OCI-LY1 (cell line): ENCODE results near the gene TPP1.

Experiments
- H2AFZ ChIP-seq: fragments of 200-600 bp; sonication (generic), shearing (Covaris generic); 2 replicates; pipeline ENCODE4 v1.6.0; 2014; ENCODE audit warnings: antibody characterized with exemption, mild to moderate bottlenecking, low read length
- H3F3A ChIP-seq: fragments of 200-600 bp; sonication (generic), shearing (Covaris generic); 2 replicates; pipeline ENCODE4 v1.6.0; 2014; ENCODE audit warnings: mild to moderate bottlenecking, antibody characterized with exemption, low read length, moderate library complexity; ENCODE audit not compliant: insufficient read depth
- H3K27ac ChIP-seq: fragments of 200-600 bp; sonication (generic); 2 replicates; pipeline ENCODE4 v1.5.1; 2014; ENCODE audit warnings: low read length, mixed run types, mild to moderate bottlenecking, low read depth; ENCODE audit not compliant: poor library complexity, severe bottlenecking
- H3K27me3 ChIP-seq: fragments of 200-600 bp; sonication (generic); 2 replicates; pipeline ENCODE4 v1.6.0; 2014; ENCODE audit warnings: antibody characterized with exemption, mild to moderate bottlenecking, low read length, moderate library complexity; ENCODE audit not compliant: insufficient read depth
- H3K36me3 ChIP-seq: fragments of 200-600 bp; sonication (generic); 2 replicates; pipeline ENCODE4 v1.6.1; 2014; ENCODE audit warnings: mild to moderate bottlenecking, antibody characterized with exemption, low read length, moderate library complexity, mixed read lengths; ENCODE audit not compliant: insufficient read depth
- H3K4me1 ChIP-seq: fragments of 200-600 bp; sonication (generic); 2 replicates; pipeline ENCODE4 v1.5.1; 2014; ENCODE audit warnings: mild to moderate bottlenecking, low read length, moderate library complexity; ENCODE audit not compliant: insufficient read depth, severe bottlenecking
- H3K4me2 ChIP-seq: fragments of 200-600 bp; sonication (generic), shearing (Covaris generic); 2 replicates; pipeline ENCODE4 v1.6.1; 2014; ENCODE audit warnings: low read length
- H3K4me3 ChIP-seq: fragments of 200-600 bp; sonication (generic); 2 replicates; pipeline ENCODE4 v1.5.1; 2014; ENCODE audit warnings: low read length, low read depth, mild to moderate bottlenecking, mixed read lengths; ENCODE audit not compliant: poor library complexity, severe bottlenecking
- H3K79me2 ChIP-seq: fragments of 200-600 bp; shearing (Covaris generic); 2 replicates; pipeline ENCODE4 v1.6.1; 2016; ENCODE audit warnings: mixed run types, low read length, mixed read lengths; ENCODE audit not compliant: insufficient read depth
- H3K9ac ChIP-seq: fragments of 200-600 bp; sonication (generic), shearing (Covaris generic); 2 replicates; pipeline ENCODE4 v1.6.1; 2014; ENCODE audit warnings: mild to moderate bottlenecking, low read length, mixed read lengths
- H3K9me2 ChIP-seq: fragments of 200-600 bp; sonication (generic), shearing (Covaris generic); 2 replicates; pipeline ENCODE4 v1.6.1; 2014; ENCODE audit warnings: low read depth, mild to moderate bottlenecking, low read length, mixed read lengths
- H3K9me3 ChIP-seq: fragments of 200-600 bp; shearing (Covaris generic); 2 replicates; pipeline ENCODE4 v1.6.1; 2014; ENCODE audit warnings: low read length, mixed read lengths
- H4K20me1 ChIP-seq: fragments of 200-600 bp; sonication (generic), shearing (Covaris generic); 2 replicates; pipeline ENCODE4 v1.6.0; 2016; ENCODE audit warnings: mild to moderate bottlenecking, low read length; ENCODE audit not compliant: insufficient read depth
- CTCF ChIP-seq: fragments of 200-600 bp; sonication (generic), shearing (Covaris generic); IDR thresholded peaks from 2 replicates; pipeline ENCODE4 v1.5.1; 2017; ENCODE audit warnings: mild to moderate bottlenecking, antibody characterized with exemption, low read length, moderate library complexity, mixed read lengths
- EZH2 ChIP-seq: fragments of 200-600 bp; sonication (generic), shearing (Covaris generic); IDR thresholded peaks from 2 replicates; pipeline ENCODE4 v1.8.0; 2017; ENCODE audit warnings: borderline replicate concordance, mixed run types, mild to moderate bottlenecking, antibody characterized with exemption, low read length, moderate library complexity, mixed read lengths

The TPP1 gene

DNA sequence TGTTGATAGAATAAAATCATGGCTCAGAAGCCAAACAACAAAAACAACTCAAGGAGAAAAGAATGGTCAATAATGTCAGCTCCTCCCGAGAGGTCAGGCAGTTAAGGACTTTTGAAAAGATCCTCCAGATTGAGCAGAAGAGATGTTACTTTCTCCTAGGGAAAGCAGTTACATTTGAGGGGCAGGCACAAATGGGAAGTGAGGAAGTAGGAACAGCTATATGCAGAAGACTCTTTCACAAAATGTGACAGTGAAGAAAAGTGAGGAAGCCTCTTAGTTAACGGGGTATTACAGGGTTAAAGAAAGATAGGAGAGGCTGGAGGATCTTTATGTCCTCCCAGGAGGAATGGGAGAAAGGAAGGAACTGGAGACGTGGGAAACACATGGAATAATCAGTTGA is 33.0 kb upstream of the TPP1 start:
- Histone ChIP-seq H3K9ac (no peak overlapping the region), H3K4me1 (peaks cover 1% of the 10 kb centered on the region), H3K79me2 (no peaks in the 10 kb centered on the region), H4K20me1 (no peaks in the 10 kb centered on the region), H3K9me2 (no peaks in the 10 kb centered on the region), H2AFZ (no peak overlapping the region), H3K9me3 (no peaks in the 10 kb centered on the region), H3K4me2 (no peak overlapping the region), H3K27ac (no peak overlapping the region), H3K4me3 (no peak overlapping the region), H3F3A (no peaks in the 10 kb centered on the region), H3K27me3 (peaks cover 21% of the 10 kb centered on the region), H3K36me3 (no peaks in the 10 kb centered on the region)
- TF ChIP-seq EZH2 = no peak
- TF ChIP-seq CTCF = no peak

DNA sequence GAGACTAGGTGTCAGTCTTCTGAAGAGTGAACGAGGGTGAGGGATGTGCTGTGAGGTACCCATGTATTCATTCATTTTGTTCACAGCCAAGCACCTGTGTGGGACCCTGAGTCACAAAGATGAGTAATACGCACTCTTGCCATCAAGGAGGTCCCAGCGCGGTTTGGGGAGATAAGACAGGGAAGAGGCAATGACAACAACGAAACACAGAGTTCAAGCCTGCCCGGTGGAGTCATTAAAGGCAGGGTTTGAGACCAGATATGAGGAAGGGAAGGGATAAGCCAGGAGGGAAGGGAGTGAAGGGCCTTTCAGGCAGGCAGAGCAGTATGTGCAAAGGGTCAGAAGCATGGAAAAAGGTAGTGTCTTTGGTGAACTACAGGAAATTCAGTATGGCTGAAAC is 31.8 kb upstream of the TPP1 start:
- no peak overlapping the region for H2AFZ ChIP-seq
- H3K4me1 ChIP-seq = peaks cover 12% of the 10 kb centered on the region
- no peak overlapping the region for H3K4me2 ChIP-seq

GRCh38 chr11:6650104-6650503 is 30.9 kb upstream of the TPP1 start:
- H3K36me3 ChIP-seq = no peaks in the 10 kb centered on the region
- H3K27me3 ChIP-seq = peaks cover 13% of the 10 kb centered on the region; the same call in 1 of the 2 replicates
- H3K79me2 ChIP-seq = no peaks in the 10 kb centered on the region
- H3K4me1 ChIP-seq = peaks cover 12% of the 10 kb centered on the region
- no peaks in the 10 kb centered on the region for H4K20me1 ChIP-seq
- no peak overlapping the region for H2AFZ ChIP-seq
- TF ChIP-seq EZH2 = no peak
- H3K9me2 ChIP-seq = no peaks in the 10 kb centered on the region
- no peaks in the 10 kb centered on the region for H3F3A ChIP-seq
- H3K4me3 ChIP-seq = no peak overlapping the region
- no peaks in the 10 kb centered on the region for H3K9me3 ChIP-seq
- H3K27ac ChIP-seq = no peak overlapping the region
- H3K4me2 ChIP-seq = no peak overlapping the region
- no peak overlapping the region for H3K9ac ChIP-seq

More for the DNA sequence above, 31.8 kb upstream of the TPP1 start:
- no peaks in the 10 kb centered on the region for H3F3A ChIP-seq
- TF ChIP-seq EZH2 (no peak), CTCF (no peak)
- H3K4me3 ChIP-seq = no peak overlapping the region
- no peaks in the 10 kb centered on the region for H3K9me2 ChIP-seq
- no peaks in the 10 kb centered on the region for H3K79me2 ChIP-seq
- H3K9ac ChIP-seq = no peak overlapping the region
- H4K20me1 ChIP-seq = no peaks in the 10 kb centered on the region
- H3K9me3 ChIP-seq = no peaks in the 10 kb centered on the region
- H3K27me3 ChIP-seq = peaks cover 13% of the 10 kb centered on the region
- H3K36me3 ChIP-seq = no peaks in the 10 kb centered on the region
- H3K27ac ChIP-seq = no peak overlapping the region

- H4K20me1 ChIP-seq = no peaks in the 10 kb centered on the region
- no peak overlapping the region for H3K9ac ChIP-seq
- no peak overlapping the region for H2AFZ ChIP-seq
- no peak overlapping the region for H3K27ac ChIP-seq
- no peaks in the 10 kb centered on the region for H3F3A ChIP-seq
- H3K4me3 ChIP-seq = no peak overlapping the region
- H3K9me2 ChIP-seq = no peaks in the 10 kb centered on the region
- H3K27me3 ChIP-seq = no peaks in the 10 kb centered on the region
- no peaks in the 10 kb centered on the region for H3K36me3 ChIP-seq
- peaks cover 12% of the 10 kb centered on the region for H3K4me1 ChIP-seq
- H3K9me3 ChIP-seq = no peaks in the 10 kb centered on the region
- no peaks in the 10 kb centered on the region for H3K79me2 ChIP-seq
- no peak overlapping the region for H3K4me2 ChIP-seq
- TF ChIP-seq CTCF (no peak), EZH2 (no peak)
Observed at GRCh38 chr11:6648501-6648900, 29.3 kb upstream of the TPP1 start.
